ENCODE data around the gene ANKS1A.

- TF ChIP-seq EZH2 (IDR thresholded peaks at IDR 0.05) (no peak), CTCF (IDR thresholded peaks at IDR 0.05) (no peak)
These were observed 174.7 kb downstream of the ANKS1A start for GRCh38 chr6:35063701-35064280.

All from neural progenitor cell (in vitro differentiated cells).